Immature natural killer cell (primary cell): ENCODE results near the gene TBC1D14. TPM values are rescaled to one million over a fixed set of nuclear protein-coding genes. Genes with fewer than 3 reads are reported as not detected.

Experiments used
- DNase-seq, 3 donors: peaks; one replicate each; pipeline ENCODE4 v3.0.0; 2022; ENCODE audit warnings: mixed read lengths in 1 of 3
- H3K27ac Mint-ChIP-seq, 6 donors: one replicate each; pipeline ENCODE4 v1.8.0; 2020; ENCODE audit warnings: mixed read lengths in 6 of 6, mild to moderate bottlenecking in 5 of 6, inconsistent platforms in 4 of 6, moderate library complexity in 3 of 6
- H3K27me3 Mint-ChIP-seq, 3 donors: one replicate each; pipeline ENCODE4 v1.8.0; 2020 to 2021; ENCODE audit warnings: low read depth in 3 of 3, mild to moderate bottlenecking in 3 of 3, mixed read lengths in 3 of 3, moderate library complexity in 3 of 3, inconsistent platforms in 1 of 3
- H3K36me3 Mint-ChIP-seq, 3 donors: one replicate each; pipeline ENCODE4 v1.8.0; 2020; ENCODE audit warnings: mixed read lengths in 3 of 3, inconsistent platforms in 2 of 3, mild to moderate bottlenecking in 2 of 3
- H3K4me1 Mint-ChIP-seq, 2 donors: one replicate each; pipeline ENCODE4 v1.8.0; 2020; ENCODE audit warnings: inconsistent platforms in 2 of 2, mild to moderate bottlenecking in 2 of 2, mixed read lengths in 2 of 2, moderate library complexity in 1 of 2
- H3K4me3 Mint-ChIP-seq, 5 donors: one replicate each; pipeline ENCODE4 v1.8.0; 2020; ENCODE audit warnings: mild to moderate bottlenecking in 5 of 5, mixed read lengths in 5 of 5, inconsistent platforms in 3 of 5, moderate library complexity in 3 of 5
- H3K9me3 Mint-ChIP-seq, 6 donors: one replicate each; pipeline ENCODE4 v1.8.0; 2020; ENCODE audit warnings: mild to moderate bottlenecking in 6 of 6, mixed read lengths in 6 of 6, inconsistent platforms in 4 of 6, moderate library complexity in 3 of 6
- polyA plus RNA-seq, 3 donors: library from polyadenylated mRNA; unstranded; fragments of 300-500 nt; fragmentation: Illumina TruSeq; gene quantifications; one replicate each; pipeline ENCODE4 v1.2.3, GENCODE V29; 2021

Gene TBC1D14
- polyA plus RNA-seq, 3 donors from 2014 or later: 25.6 to 39.8 (median 26.6) TPM

DNA sequence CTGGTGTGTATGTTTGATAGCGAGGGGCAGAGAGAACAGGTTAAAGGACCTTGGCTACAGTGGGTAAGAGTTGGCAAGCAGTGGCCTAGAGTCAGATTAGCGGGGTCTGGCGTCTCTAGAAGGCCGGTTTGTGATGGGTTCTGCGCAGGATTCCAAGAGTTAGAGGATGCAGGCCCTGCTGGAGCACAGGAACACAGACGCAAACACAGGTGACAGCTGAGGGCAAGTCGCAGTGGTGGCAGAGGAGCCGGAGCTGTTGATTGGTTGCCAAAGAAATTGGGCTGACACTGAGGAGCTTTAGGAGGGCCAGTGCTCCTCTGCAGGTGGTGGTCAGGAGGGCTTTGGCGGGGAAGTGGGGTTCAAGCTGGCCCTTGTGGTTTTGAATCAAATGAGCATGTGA lies 137.3 kb downstream of the TBC1D14 start:
- peaks cover 53% of the 10 kb centered on the region in 2 donors for H3K4me1 Mint-ChIP-seq
- H3K4me3 Mint-ChIP-seq: peak overlapping the region in 2 of 5 donors; percentile 33 to 56
- peaks cover 16 to 21% (median 19%) of the 10 kb centered on the region in 3 donors for H3K27me3 Mint-ChIP-seq
- no peak for DNase-seq
- H3K27ac Mint-ChIP-seq: peak overlapping the region in 1 of 6 donors; percentile 1
- no peaks in the 10 kb centered on the region for H3K36me3 Mint-ChIP-seq
- H3K9me3 Mint-ChIP-seq: no peaks in the 10 kb centered on the region

DNA sequence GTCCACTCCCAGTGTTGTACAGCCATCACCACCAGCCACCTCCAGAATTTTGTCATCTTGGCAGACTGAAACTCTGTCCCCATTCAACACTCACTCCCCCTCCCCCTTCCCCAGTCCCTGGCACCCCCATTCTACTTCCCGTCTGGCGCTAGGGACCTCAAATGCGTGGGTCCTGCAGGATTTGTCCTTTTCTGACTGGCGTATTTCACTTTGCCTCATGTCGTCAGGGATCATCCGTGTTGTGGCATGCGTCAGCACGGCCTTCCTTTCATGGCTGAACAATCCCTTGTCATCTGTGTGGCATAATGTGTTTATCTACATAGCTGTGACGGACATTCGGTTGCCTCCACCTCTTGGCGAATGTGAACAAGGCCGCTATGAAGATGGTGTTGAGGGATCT lies 139.0 kb downstream of the TBC1D14 start:
- no peaks in the 10 kb centered on the region for H3K36me3 Mint-ChIP-seq
- H3K27me3 Mint-ChIP-seq: peaks cover 11 to 13% (median 13%) of the 10 kb centered on the region in 3 donors
- no peak overlapping the region for H3K27ac Mint-ChIP-seq
- no peaks in the 10 kb centered on the region for H3K9me3 Mint-ChIP-seq
- H3K4me1 Mint-ChIP-seq: peaks cover 63% of the 10 kb centered on the region in 2 donors
- DNase-seq: no peak
- peak overlapping the region in 1 of 5 donors; percentile 31 for H3K4me3 Mint-ChIP-seq

DNA sequence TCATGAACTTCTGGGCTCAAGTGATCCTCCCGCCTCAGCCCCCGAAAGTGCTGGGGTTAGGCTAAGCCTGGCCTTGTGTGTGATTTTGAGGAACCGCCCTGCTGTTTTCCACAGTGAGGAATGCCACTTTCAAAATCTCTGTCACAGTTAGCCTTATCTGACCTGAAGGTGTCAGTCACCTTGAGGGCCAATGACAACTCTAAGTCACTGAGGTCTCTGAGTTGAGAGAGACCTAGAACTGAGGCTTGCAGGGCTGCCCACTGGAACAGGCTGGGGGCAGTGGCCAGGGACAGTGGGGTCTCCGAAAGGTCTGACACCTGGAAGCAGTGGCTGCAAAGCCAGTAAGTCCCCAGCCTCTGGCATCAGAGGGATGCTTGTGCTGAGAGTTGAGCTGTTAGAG lies 139.7 kb downstream of the TBC1D14 start:
- H3K4me3 Mint-ChIP-seq: no peak overlapping the region
- H3K9me3 Mint-ChIP-seq: no peaks in the 10 kb centered on the region
- DNase-seq: no peak
- peaks cover 2 to 6% (median 5%) of the 10 kb centered on the region in 3 donors for H3K36me3 Mint-ChIP-seq
- H3K27ac Mint-ChIP-seq: no peak overlapping the region
- H3K27me3 Mint-ChIP-seq: peaks cover 7 to 9% (median 9%) of the 10 kb centered on the region in 3 donors
- peaks cover 59 to 63% of the 10 kb centered on the region in 2 donors for H3K4me1 Mint-ChIP-seq

DNA sequence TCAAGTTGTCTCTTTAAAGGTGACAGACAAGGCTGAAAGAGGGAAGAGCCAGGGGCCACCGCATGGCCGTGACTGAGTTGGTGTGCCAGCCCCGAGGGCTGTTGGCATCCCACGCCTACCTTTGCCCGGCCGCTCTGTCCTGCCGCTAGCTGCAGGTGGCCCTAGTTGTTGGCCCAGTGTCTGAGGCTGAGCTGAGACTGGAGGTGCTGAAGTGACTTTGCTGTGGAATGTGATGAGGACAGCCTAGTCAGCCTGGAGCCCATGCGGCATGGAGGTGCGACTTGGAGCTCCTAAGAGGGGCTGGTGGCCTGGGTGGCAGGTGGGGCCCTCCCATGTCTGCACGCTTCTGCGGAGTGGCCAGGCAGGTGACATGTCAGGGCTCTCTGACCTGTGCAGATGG lies 140.1 kb downstream of the TBC1D14 start:
- H3K4me3 Mint-ChIP-seq: no peak overlapping the region
- peaks cover 5 to 8% (median 6%) of the 10 kb centered on the region in 3 donors for H3K27me3 Mint-ChIP-seq
- no peak overlapping the region for H3K27ac Mint-ChIP-seq
- peaks cover 5 to 10% (median 8%) of the 10 kb centered on the region in 3 donors for H3K36me3 Mint-ChIP-seq
- DNase-seq: no peak
- H3K4me1 Mint-ChIP-seq: peaks cover 55 to 62% of the 10 kb centered on the region in 2 donors
- H3K9me3 Mint-ChIP-seq: no peaks in the 10 kb centered on the region

DNA sequence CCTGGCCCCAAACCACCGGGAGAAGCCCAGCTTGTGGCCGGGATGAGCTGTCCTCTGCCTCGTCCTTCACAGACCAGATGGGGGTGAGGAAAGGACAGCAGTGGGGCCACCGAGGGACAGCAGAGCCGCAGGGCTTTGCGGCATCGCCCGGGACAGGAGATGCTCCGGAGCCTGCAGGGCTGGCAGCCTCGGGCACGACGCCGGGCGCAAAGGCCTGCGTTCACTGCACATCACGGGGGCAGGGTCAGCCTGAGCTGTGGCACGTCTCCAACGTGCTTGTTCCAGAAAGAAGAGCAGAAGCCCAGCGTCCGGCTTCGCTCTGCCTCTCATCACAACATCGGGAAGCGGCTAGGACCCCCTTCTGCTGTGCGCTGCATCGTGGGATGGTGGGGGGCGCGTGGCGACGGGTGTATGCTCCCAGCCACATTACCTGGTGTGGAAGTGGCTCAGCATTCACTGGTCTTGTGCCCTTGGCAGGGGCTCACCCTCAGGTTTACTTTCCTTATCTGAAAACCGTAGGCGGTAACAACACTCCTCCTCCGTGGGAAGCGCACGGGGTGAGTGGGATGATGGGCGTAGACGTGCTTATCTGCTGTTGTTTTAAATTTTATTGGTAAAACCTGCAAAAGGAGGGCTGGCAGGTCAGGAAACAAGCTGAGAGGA lies 141.0 kb downstream of the TBC1D14 start:
- Mint-ChIP-seq H3K4me3 (no peak overlapping the region), H3K4me1 (peaks cover 46 to 53% of the 10 kb centered on the region in 2 donors)

DNA sequence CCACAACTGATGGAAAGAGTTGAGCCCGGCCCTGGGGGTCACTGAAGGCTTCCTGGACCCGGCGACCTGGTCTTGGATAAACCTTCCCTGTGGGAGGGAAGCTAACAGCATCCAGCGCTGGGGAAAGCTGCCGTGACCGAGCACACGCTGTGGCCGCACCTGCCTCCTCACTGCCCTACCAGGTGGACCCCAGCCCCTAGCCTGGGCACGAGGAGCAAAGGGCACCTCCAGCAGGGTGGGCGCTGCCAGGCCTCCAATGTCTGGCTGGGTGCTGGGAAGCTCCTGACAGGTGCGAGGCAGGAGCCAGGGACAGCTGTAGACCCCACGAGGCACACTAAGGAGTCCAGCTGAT lies 141.5 kb downstream of the TBC1D14 start:
- Mint-ChIP-seq H3K27me3 (peaks cover 0 to 5% (median 5%) of the 10 kb centered on the region in 3 donors), H3K4me3 (no peak overlapping the region), H3K4me1 (peaks cover 41 to 48% of the 10 kb centered on the region in 2 donors), H3K27ac (no peak overlapping the region), H3K36me3 (peaks cover 5 to 16% (median 8%) of the 10 kb centered on the region in 3 donors), H3K9me3 (no peaks in the 10 kb centered on the region)
- no peak for DNase-seq

More for the DNA sequence above, 141.0 kb downstream of the TBC1D14 start:
- H3K27ac Mint-ChIP-seq: no peak overlapping the region
- H3K9me3 Mint-ChIP-seq: no peaks in the 10 kb centered on the region
- H3K36me3 Mint-ChIP-seq: peaks cover 5 to 12% (median 8%) of the 10 kb centered on the region in 3 donors
- H3K27me3 Mint-ChIP-seq: peaks cover 0 to 5% (median 5%) of the 10 kb centered on the region in 3 donors
- DNase-seq: no peak

DNA sequence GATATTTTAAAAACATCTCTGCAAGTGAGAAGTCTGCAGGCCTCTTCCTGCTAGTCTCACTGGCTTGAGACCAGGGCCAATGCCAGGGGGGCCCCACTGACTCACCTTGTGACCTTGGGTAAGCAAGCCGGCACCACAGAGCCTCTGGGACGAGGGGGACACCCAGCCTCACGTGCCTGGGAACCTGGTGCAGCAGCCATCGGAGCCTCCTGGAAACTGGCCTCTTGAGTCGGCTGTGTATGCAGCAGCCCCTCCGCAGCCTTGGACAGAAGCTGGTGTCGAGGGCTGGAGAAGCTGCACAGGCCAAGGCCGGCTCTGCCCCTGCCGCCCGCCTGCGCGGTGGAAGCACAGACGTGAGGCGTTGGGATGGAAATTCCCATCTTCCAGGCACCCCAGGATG lies 142.3 kb downstream of the TBC1D14 start:
- no peak for DNase-seq
- H3K36me3 Mint-ChIP-seq: peaks cover 5 to 21% (median 11%) of the 10 kb centered on the region in 3 donors
- H3K4me1 Mint-ChIP-seq: peaks cover 33 to 40% of the 10 kb centered on the region in 2 donors
- H3K4me3 Mint-ChIP-seq: no peak overlapping the region
- H3K27ac Mint-ChIP-seq: no peak overlapping the region
- H3K9me3 Mint-ChIP-seq: no peaks in the 10 kb centered on the region
- peaks cover 0 to 3% (median 3%) of the 10 kb centered on the region in 3 donors for H3K27me3 Mint-ChIP-seq

DNA sequence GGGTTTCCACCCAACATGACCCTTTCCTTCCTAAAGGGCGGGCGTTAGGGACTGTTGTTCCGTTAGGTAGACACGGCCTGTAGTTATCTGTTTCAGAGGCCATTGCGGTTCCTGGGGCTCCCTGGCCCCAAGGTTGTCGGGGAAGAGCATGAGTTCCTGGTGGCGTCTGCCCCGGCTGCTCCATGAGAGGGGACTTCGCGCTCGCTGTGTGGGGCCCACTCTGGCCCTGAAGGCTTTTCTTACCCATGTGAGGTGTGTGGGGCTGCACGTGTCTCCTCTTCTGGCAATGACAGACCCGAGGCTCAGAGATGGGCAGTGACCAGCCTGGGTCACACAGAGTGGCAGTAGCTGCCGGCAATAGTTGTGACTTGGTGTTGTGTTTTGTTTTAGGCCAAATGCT lies 142.7 kb downstream of the TBC1D14 start:
- peak overlapping the region in 1 of 6 donors; percentile 1 for H3K27ac Mint-ChIP-seq

DNA sequence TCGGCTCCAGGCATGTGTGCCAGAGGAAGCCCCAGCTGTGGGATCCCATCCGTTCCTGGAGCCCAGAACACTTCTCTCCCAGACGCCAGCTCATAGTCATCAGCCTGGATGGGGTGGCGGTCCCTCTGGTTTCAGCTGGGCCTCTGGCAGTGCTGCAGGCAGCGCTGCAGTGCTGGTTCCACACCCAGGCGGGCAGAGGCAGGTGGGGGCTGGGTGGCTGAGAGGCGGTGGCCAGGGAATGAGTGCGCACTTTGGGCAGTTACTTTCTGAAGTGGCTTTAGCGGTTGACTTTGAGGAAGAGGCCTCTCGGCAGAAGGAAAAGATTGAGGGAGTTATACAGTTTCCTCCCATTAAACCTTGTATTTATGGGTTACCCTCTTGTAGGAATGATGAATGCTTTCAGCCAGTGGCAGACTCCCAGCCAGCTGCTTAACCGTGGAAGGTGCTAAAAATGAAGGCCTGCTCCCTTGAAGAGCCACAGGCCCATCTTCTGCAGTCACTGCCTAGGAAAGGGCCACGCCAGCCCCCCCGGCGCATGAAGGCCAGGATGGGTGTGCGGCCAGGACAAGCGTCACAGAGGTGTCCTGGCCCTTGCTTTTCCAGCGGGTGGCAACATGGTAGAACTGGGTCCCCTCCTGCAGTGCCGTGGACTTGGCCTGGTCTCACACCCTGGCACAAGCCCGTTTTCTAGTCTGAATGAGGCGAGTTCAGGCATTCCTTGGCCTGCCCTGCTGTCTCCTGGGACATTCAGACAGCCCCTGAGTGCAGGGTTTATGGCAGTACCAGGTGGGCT lies 143.5 kb downstream of the TBC1D14 start:
- Mint-ChIP-seq H3K9me3 (no peaks in the 10 kb centered on the region), H3K36me3 (peaks cover 5 to 21% (median 11%) of the 10 kb centered on the region in 3 donors), H3K4me1 (peaks cover 24 to 29% of the 10 kb centered on the region in 2 donors), H3K4me3 (peak overlapping the region in 1 of 5 donors; percentile 39), H3K27ac (no peak overlapping the region), H3K27me3 (peaks cover 0 to 3% (median 3%) of the 10 kb centered on the region in 3 donors)
- DNase-seq: no peak

More for the DNA sequence above, 142.7 kb downstream of the TBC1D14 start:
- H3K9me3 Mint-ChIP-seq: no peaks in the 10 kb centered on the region
- H3K4me3 Mint-ChIP-seq: no peak overlapping the region
- peaks cover 0 to 3% (median 3%) of the 10 kb centered on the region in 3 donors for H3K27me3 Mint-ChIP-seq
- peaks cover 5 to 21% (median 11%) of the 10 kb centered on the region in 3 donors for H3K36me3 Mint-ChIP-seq
- DNase-seq: no peak
- peaks cover 29 to 36% of the 10 kb centered on the region in 2 donors for H3K4me1 Mint-ChIP-seq

DNA sequence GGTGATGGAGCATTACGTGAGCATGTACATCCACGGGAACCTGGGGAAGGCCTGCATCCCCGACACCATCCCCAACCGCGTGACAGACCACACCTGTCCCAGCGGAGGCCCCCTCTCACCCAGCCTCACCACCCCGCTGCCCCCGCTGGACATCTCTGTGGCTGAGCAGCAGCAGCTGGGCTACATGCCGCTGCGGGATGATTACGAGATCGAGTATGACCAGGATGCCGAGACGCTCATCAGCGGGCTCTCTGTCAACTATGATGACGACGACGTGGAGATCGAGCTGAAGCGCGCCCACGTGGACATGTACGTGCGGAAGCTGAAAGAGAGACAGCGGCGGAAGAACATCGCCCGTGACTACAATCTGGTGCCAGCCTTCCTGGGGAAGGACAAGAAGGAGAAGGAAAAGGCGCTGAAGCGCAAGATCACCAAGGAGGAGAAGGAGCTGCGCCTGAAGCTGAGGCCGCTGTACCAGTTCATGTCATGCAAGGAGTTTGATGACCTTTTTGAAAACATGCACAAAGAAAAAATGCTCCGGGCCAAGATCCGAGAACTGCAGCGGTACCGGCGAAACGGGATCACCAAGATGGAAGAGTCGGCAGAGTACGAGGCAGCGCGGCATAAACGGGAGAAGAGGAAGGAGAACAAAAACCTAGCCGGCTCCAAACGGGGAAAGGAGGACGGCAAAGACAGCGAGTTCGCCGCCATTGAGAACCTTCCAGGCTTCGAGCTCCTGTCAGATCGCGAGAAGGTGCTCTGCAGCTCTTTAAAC lies 144.7 kb downstream of the TBC1D14 start:
- H3K4me1 Mint-ChIP-seq: peaks cover 23% of the 10 kb centered on the region in 2 donors
- peaks cover 0 to 3% (median 3%) of the 10 kb centered on the region in 3 donors for H3K27me3 Mint-ChIP-seq
- H3K27ac Mint-ChIP-seq: peak overlapping the region in 3 of 6 donors; percentile 21 to 39 (median 26)
- H3K4me3 Mint-ChIP-seq: no peak overlapping the region
- DNase-seq: no peak
- peaks cover 8 to 25% (median 11%) of the 10 kb centered on the region in 3 donors for H3K36me3 Mint-ChIP-seq
- no peaks in the 10 kb centered on the region for H3K9me3 Mint-ChIP-seq

DNA sequence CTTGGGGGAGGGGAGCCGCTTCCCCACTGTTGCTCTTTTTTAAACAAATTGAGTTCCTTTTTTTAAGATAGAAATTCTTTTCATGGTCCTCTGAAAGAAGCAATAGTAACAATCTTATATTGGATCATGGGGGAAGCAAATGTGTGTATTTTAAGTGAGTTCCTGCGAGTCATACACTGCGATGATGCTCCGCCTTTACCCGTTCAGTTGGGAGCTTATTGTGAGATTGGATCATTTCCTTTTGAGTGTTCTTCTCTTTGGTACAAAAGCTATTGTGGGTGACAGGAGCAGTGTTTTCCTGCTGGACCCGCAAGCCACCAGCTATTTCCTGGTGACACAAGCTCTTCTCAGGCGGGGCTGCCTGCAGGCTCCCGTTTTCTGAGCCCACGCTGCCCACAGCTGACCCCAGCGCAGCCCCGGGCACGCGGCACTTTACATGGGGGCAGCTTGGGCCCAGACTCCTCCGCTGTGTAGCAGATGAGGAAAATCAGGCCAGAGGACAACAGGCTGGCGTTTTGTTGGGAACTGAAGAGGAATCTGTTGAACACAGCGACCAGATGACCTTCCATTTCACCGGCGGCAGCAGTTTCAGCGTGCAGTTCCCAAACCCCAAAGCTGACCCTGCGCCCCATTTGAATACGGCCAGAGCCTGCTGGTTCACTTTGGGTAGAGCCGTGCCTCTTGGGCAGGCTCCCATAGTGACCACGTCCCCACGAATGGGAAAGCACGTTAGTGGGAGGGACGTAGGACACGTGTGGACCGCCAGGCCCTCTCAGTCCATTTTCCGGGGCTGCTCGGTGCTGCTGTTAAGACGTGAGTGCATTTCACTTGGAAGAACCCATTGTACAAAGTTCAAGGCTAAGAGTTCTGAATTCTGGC lies 145.7 kb downstream of the TBC1D14 start:
- Mint-ChIP-seq H3K9me3 (no peaks in the 10 kb centered on the region), H3K4me1 (peaks cover 17 to 23% of the 10 kb centered on the region in 2 donors), H3K27ac (no peak overlapping the region), H3K27me3 (peaks cover 0 to 3% (median 3%) of the 10 kb centered on the region in 3 donors), H3K36me3 (peaks cover 8 to 27% (median 11%) of the 10 kb centered on the region in 3 donors), H3K4me3 (no peak overlapping the region)
- no peak for DNase-seq

DNA sequence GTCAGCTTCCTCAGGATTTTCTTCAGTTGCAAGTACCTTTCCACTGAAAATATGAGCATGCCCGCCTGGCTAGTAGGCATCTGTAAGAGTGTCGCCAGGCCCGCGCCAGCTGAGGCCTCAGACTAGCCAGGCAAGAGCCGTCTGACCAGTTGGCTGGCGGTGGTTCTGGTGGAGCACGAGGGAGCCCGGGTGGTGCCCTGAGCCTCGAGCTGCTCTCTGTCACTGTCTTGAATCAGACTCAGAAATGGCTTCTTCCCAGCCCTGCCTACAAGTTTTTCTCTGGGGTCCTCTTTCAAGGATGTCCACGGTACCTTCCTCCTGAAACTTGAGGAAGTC lies 146.3 kb downstream of the TBC1D14 start:
- Mint-ChIP-seq H3K36me3 (peaks cover 8 to 33% (median 11%) of the 10 kb centered on the region in 3 donors), H3K4me1 (peaks cover 17 to 23% of the 10 kb centered on the region in 2 donors), H3K27ac (no peak overlapping the region), H3K4me3 (no peak overlapping the region), H3K9me3 (no peaks in the 10 kb centered on the region), H3K27me3 (peaks cover 0 to 3% (median 3%) of the 10 kb centered on the region in 3 donors)
- DNase-seq: no peak

DNA sequence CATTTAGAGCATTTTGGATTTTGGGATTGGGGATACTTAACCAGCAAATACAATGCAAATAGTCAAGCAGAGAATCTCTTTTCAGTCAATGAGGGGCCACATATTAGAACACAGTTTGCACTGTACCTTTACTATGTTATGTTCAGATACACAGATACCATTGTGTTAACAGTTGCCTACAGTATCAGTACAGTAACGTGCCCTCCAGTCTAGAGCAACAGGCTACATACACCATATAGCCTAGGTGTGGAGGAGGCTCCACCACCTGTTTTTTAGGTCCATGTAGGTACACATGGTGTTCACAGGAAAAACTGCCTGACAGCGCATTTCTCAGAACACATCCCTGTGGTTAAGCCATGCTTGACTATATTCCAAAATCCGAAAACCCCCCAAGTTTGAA lies 149.2 kb downstream of the TBC1D14 start:
- Mint-ChIP-seq H3K27me3 (peaks cover 2 to 3% (median 3%) of the 10 kb centered on the region in 3 donors), H3K27ac (peak overlapping the region in 1 of 6 donors; percentile 54), H3K36me3 (peaks cover 8 to 56% (median 16%) of the 10 kb centered on the region in 3 donors), H3K4me1 (peaks cover 3 to 13% of the 10 kb centered on the region in 2 donors), H3K4me3 (no peak overlapping the region), H3K9me3 (no peaks in the 10 kb centered on the region)
- DNase-seq: no peak
